ENCODE results near the gene PRAME.
"Not testable (repeated sequence)": the region's sequence is repeated elsewhere in the genome, so short reads cannot be mapped to it uniquely, and the experiment has no call there.

The PRAME gene

DNA sequence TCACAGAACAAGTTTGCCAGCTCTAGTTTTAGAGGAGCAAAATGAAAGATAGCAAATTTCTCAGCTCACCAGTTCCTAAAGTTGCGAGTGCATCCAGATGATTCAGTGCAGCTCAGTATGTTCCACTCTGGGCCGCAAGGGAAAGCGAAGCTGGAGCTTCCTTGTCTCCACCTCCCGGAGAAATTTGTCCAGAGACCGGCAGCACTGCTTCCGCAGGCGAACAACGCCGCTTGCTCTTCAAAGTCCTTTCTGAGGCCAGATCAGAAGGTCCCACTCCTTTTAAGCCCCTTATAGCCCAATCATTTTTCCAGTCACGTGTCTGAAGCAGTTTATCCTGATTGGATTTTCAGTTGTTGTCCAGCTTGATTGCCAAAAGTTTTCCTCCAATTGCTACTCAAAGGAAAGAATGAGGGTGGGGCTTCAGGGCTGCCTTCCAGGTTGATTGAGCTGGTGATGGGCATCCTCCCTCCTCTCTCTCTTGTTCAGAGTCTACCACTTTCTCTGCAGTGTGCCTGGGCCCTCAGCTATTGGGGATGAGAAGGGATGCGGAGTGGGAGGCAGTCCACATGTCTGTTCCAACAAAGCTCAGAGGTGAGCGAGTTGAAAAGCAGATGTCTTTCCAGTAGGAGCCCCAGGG, 38.9 kb downstream of the PRAME start, which contains the start of gene ZNF280A:
Gene ZNF280A, minus strand, starts transcription at position 251 of the 637 bp plus-strand sequence. CDS start 4,640 bp downstream, outside the sequence.
- DNase-seq: no peak

DNA sequence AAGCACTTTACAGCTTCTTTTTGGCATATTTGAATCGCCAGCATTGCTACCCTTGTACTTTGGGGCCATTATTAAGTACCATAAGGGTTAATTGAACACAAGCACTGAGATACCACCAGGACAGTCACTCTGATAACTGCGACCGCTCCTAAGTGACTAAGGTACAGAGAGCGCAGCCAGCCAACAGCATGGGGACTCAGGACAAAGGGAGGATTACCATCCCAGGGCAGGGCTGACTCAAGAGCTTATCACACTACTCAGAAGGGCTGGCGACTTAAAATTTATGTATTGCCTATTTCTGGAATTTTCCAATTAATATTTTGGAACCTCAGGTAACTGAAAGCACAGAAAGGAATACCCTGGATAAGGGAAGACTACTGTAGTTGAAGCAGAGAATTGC, 39.5 kb downstream of the PRAME start:
- no peak for DNase-seq

DNA sequence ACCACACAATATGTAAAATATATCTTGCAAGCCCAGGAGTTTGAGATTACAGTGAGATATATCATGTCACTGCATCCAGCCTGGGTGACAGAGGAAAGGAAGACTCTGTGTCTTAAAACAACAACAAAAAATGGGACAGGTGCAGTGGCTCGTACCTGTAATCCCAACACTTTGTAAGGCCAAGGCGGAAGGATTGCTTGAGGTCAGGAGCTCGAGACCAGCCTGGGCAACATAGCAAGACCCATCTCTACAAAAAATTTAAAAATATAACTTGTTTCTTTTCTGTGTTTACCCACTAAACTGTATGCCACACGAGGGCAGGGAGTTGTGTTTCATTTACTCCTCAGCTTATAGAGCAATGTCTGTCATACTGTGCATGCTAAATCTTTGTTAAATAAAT, 42.1 kb downstream of the PRAME start:
- DNase-seq: no peak

GRCh38 chr22:22515890-22516289, 43.2 kb downstream of the PRAME start:
- DNase-seq: no peak

GRCh38 chr22:22514431-22514830, 44.6 kb downstream of the PRAME start:
- not testable (repeated sequence) for DNase-seq

GRCh38 chr22:22513619-22514018, 45.4 kb downstream of the PRAME start:
- no peak for DNase-seq

DNA sequence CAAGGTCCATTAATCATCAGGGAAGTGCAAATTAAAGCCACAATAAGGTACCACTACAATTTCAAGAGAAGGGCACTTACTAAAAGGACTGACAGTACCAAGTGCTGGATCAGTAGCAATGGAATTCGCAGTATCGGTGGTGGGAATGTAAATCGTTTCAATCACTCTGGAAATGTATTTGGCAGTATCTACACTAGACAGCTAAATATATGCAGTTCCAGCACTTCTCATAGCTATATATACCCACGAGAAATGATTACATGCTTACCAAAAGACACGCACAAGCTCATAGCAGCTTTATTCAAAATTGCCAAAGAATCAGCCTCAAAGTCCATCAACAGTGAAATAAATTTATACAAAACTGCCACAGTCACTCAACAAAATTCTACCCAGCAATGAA, 46.1 kb downstream of the PRAME start:
- DNase-seq: no peak

DNA sequence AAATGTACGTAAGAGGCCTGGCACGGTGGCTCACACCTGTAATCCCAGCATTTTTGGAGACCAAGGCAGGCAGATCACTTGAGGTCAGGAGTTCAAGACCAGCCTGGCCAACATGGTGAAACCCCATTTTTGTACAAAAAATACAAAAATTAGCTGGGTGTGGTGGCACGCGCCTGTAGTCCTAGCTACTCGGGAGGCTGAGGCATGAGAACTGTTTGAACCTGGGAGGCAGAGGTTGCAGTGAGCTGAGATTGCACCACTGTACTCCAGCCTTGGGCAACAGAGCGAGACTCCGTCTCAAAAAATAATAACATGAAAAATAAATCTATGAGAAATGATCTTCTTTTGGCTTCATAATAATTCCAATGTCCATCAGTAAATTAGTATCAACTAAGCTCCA, 48.2 kb downstream of the PRAME start:
- not testable (repeated sequence) for DNase-seq

DNA sequence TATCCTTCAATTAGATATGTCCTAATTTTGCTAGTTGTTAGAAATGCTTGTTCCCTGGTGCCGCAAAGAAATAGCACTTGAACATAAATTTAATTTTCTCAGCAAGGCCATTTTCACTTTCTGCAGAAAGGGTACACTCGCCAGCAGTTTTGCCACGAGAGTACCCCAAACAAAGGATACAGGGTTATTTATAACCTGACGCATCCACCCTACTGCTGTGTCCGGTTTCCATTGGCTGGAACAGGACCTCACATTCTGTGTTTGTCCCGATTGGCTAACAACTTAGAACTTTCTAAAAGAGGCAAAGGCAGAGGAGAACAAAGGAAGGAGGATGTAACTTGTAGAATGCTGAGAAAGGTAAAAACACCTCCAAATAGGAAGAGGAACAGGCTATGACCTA, 49.2 kb downstream of the PRAME start:
- not testable (repeated sequence) for DNase-seq

GRCh38 chr22:22508274-22509176, 50.5 kb downstream of the PRAME start, which contains the start of gene ZNF280B:
ZNF280B (minus strand) TSS chr22:22508742; CDS start chr22:22489398, 19,344 bp downstream.
- peak; percentile 73 for DNase-seq

DNA sequence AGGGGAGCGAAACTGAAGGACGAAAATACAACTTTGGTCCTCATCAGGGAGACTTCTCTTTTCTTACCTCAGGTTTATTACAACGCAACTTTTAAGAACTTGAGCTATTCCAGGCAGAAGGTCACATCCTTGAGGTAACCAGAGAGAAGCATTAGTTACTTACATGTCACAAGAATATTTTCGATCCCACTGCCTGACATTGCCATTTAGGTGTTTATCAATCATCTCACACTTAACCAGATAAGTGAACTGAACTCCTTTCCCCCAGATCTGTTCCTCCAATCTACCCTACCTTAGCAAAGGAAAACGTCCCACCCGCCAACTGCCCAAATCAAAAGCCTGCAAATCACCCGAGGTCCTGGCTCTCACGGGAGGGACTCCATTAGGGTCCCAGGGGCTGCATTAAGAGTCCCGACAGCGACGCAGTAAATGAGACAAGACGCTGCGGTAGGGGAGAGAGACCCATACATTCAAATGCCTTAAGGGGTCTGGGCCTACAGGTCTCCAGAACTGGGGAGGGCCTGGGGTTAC, 51.3 kb downstream of the PRAME start:
- no peak for DNase-seq

DNA sequence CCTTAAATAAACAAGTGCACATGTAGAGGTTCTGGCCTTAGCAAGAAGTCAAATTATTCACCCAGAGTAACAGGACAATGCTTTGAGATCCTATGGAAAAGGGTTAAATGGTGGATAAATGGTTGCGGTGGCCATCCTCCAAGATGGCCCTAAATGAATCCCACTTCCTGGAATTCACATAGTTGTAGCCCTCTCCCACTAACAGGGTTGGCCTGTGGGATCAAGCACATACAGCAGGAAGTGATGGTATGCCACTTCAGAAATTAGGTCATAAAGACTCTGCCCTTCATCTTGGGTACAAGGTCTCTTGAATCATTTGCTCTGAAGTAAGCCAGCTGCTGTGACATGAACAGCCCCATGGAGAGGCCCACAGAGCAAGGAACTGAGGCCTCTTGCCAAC, 52.3 kb downstream of the PRAME start:
- DNase-seq: no peak

DNA sequence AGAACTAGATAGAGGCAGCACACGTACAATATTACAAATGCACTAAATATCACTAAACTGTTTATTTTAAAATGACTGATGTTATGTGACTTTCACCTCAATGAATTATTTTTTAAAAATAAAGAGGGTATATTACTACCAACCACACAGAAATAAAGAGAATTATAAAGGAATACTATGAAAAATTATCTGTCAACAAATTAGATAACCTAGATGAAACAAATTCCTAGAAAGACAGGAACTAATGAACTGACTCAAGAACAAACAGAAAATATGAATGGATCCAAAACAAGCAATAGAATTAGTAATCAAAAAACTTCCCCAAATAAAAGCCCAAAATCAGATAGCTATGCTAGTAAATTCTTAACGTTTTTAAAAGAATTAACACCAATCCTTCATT, 60.8 kb downstream of the PRAME start:
- DNase-seq: no peak
